Keratinocyte (primary cell): Measurements from ENCODE around the gene GNAT3. TPM values are rescaled to one million over a fixed set of nuclear protein-coding genes. Genes with fewer than 3 reads are reported as not detected.

ENCODE experiments used
- DNase-seq: peaks from one replicate; pipeline ENCODE4 v3.0.0-alpha.2; 2011; ENCODE audit warnings: low read depth, missing footprints, low spot score
- FAIRE-seq: peaks from 2 replicates; lab custom pipeline; 2011; peaks lifted over from hg19 to GRCh38; lab: Jason Lieb, UNC
- H2AFZ ChIP-seq: 2 replicates; pipeline ENCODE4 v1.6.0; 2012; ENCODE audit warnings: low read length, control low read depth, inconsistent platforms; ENCODE audit not compliant: control insufficient read depth
- H3K27ac ChIP-seq: 2 replicates; pipeline ENCODE4 v1.5.1; 2011; ENCODE audit warnings: low read length; ENCODE audit not compliant: control insufficient read depth, insufficient read depth
- H3K27me3 ChIP-seq: 3 replicates; pipeline ENCODE4 v1.6.0; 2011; ENCODE audit warnings: low read length; ENCODE audit not compliant: control insufficient read depth, insufficient read depth; ENCODE audit errors: extremely low read depth
- H3K36me3 ChIP-seq, 2 experiments: 2 replicates in 1 of 2; 3 replicates in 1 of 2; pipeline ENCODE4 v1.5.1; 2011; ENCODE audit warnings: low read length in 2 of 2, mild to moderate bottlenecking in 1 of 2; ENCODE audit not compliant: control insufficient read depth in 2 of 2, insufficient read depth in 2 of 2; ENCODE audit errors: extremely low read depth in 1 of 2
- H3K4me1 ChIP-seq: 3 replicates; pipeline ENCODE4 v1.5.1; 2011; ENCODE audit warnings: low read length; ENCODE audit not compliant: control insufficient read depth, insufficient read depth; ENCODE audit errors: extremely low read depth
- H3K4me2 ChIP-seq: 3 replicates; pipeline ENCODE4 v1.6.0; 2011; ENCODE audit warnings: low read depth, low read length; ENCODE audit not compliant: control insufficient read depth, insufficient read depth; ENCODE audit errors: extremely low read depth
- H3K4me3 ChIP-seq, 3 experiments: fragments of 200-600 bp in 1 of 3; sonication (generic) in 1 of 3; 2 replicates in 2 of 3; 3 replicates in 1 of 3; pipeline ENCODE4 v1.5.1; 2011 to 2016; ENCODE audit warnings: low read length in 3 of 3, mild to moderate bottlenecking in 3 of 3, control low read depth in 2 of 3, inconsistent platforms in 1 of 3, low read depth in 1 of 3, mixed read lengths in 1 of 3, mixed run types in 1 of 3, moderate library complexity in 1 of 3; ENCODE audit not compliant: control insufficient read depth in 2 of 3, insufficient read depth in 2 of 3; ENCODE audit errors: extremely low read depth in 1 of 3
- H3K79me2 ChIP-seq: 2 replicates; pipeline ENCODE4 v1.6.0; 2012; ENCODE audit warnings: low read length; ENCODE audit not compliant: control insufficient read depth, insufficient read depth
- H3K9ac ChIP-seq: 3 replicates; pipeline ENCODE4 v1.6.0; 2011; ENCODE audit warnings: low read length; ENCODE audit not compliant: control insufficient read depth, insufficient read depth; ENCODE audit errors: extremely low read depth
- H3K9me1 ChIP-seq: 3 replicates; pipeline ENCODE4 v1.6.0; 2011; ENCODE audit warnings: low read length; ENCODE audit not compliant: control insufficient read depth, insufficient read depth; ENCODE audit errors: extremely low read depth
- H3K9me3 ChIP-seq: 2 replicates; pipeline ENCODE4 v1.5.1; 2012; ENCODE audit warnings: low read depth, low read length; ENCODE audit not compliant: control insufficient read depth
- H4K20me1 ChIP-seq: 3 replicates; pipeline ENCODE4 v1.6.0; 2011; ENCODE audit warnings: low read length; ENCODE audit not compliant: control insufficient read depth, insufficient read depth; ENCODE audit errors: extremely low read depth
- CTCF ChIP-seq, 3 experiments: IDR thresholded peaks in 1 of 3; conservative IDR thresholded peaks in 1 of 3; optimal IDR thresholded peaks in 1 of 3; 2 replicates in 2 of 3; 3 replicates in 1 of 3; pipeline versions ENCODE3 to v1.5.1; 2011; ENCODE audit warnings: low read length in 3 of 3, mild to moderate bottlenecking in 3 of 3, moderate library complexity in 2 of 3, control low read depth in 1 of 3, inconsistent platforms in 1 of 3; ENCODE audit not compliant: insufficient read depth in 2 of 3; ENCODE audit errors: extremely low read depth in 1 of 3
- EZH2 ChIP-seq: IDR thresholded peaks from one replicate; pipeline ENCODE4 v1.6.1; 2012; ENCODE audit warnings: inconsistent platforms, mild to moderate bottlenecking, low read length, moderate library complexity
- dilution Hi-C: fragments of 300-500 bp; cut with MboI; formaldehyde crosslinking; loops from one replicate; pipeline ENCODE4 v1.7.0; 2020; ENCODE audit warnings: low sequenced_read_pairs; ENCODE audit not compliant: extremely low pct_ligation_motif_present
- polyA plus RNA-seq, 5 experiments: library from polyadenylated mRNA; depleted of rRNA in 3 of 5; stranded (reverse) in 3 of 5; stranded (forward) in 1 of 5; unstranded in 1 of 5; fragments of >200 nt; gene quantifications; 1 replicate in 1 of 5; 2 replicates in 3 of 5; 3 replicates in 1 of 5; pipeline versions ENCODE4 v1.2.1 to v1.2.3, GENCODE V29; 2011 to 2012; ENCODE audit warnings: missing spikeins in 2 of 5, low read depth in 1 of 5, low replicate concordance in 1 of 5

The GNAT3 gene
- polyA plus RNA-seq, 1 donor (not counting 4 experiments of a cell fraction or from before 2014, with no cell fraction given), result not detected

- Histone ChIP-seq H3K4me3 (no peak overlapping the region), H3K36me3 (no peaks in the 10 kb centered on the region), H3K27me3 (no peaks in the 10 kb centered on the region), H2AFZ (no peak overlapping the region), H3K4me1 (peaks cover 8% of the 10 kb centered on the region), H3K9me3 (no peaks in the 10 kb centered on the region), H3K4me2 (no peak overlapping the region), H3K9me1 (no peaks in the 10 kb centered on the region), H3K79me2 (no peaks in the 10 kb centered on the region), H4K20me1 (no peaks in the 10 kb centered on the region), H3K27ac (no peak overlapping the region), H3K9ac (no peak overlapping the region)
- DNase-seq (no peak), FAIRE-seq (no peak)
- dilution Hi-C loops, result no loop called here
- no peak for TF ChIP-seq CTCF (optimal IDR thresholded peaks at IDR 0.05 in 1 of 3, IDR thresholded peaks at IDR 0.05 in 1 of 3, conservative IDR thresholded peaks at IDR 0.05 in 1 of 3; ENCODE audit: extremely low read depth in 1 of 3, insufficient read depth in 2 of 3, low read length in 3 of 3)
- no peak for TF ChIP-seq EZH2
Measured at GRCh38 chr7:80488406-80488805, 23.5 kb downstream of the GNAT3 start.

- dilution Hi-C loops, result no loop called here
- H3K4me3 ChIP-seq, result no peak overlapping the region
- peaks cover 32% of the 10 kb centered on the region for H3K4me1 ChIP-seq
- no peak for DNase-seq
- H3K27me3 ChIP-seq, result no peaks in the 10 kb centered on the region
- no peak for FAIRE-seq
- H3K36me3 ChIP-seq, result no peaks in the 10 kb centered on the region
- H3K79me2 ChIP-seq, result no peaks in the 10 kb centered on the region
- no peak overlapping the region for H3K9ac ChIP-seq
- no peaks in the 10 kb centered on the region for H4K20me1 ChIP-seq
- H2AFZ ChIP-seq, result no peak overlapping the region
- no peak for TF ChIP-seq EZH2
- H3K4me2 ChIP-seq, result no peak overlapping the region
- H3K9me3 ChIP-seq, result no peaks in the 10 kb centered on the region
- no peak overlapping the region for H3K27ac ChIP-seq
- no peaks in the 10 kb centered on the region for H3K9me1 ChIP-seq
Measured at GRCh38 chr7:80485721-80486120, 26.1 kb downstream of the GNAT3 start.

GRCh38 chr7:80482950-80483349 lies 28.9 kb downstream of the GNAT3 start:
- no peak for DNase-seq
- H3K4me2 ChIP-seq, result peak overlapping the region; percentile 46

More at GRCh38 chr7:80482950-80483349, 28.9 kb downstream of the GNAT3 start:
- FAIRE-seq, result peak; percentile 94
- H2AFZ ChIP-seq, result no peak overlapping the region
- dilution Hi-C loops, result no loop called here
- H3K4me1 ChIP-seq, result peaks cover 48% of the 10 kb centered on the region
- no peaks in the 10 kb centered on the region for H3K9me3 ChIP-seq
- no peaks in the 10 kb centered on the region for H3K27me3 ChIP-seq
- no peak overlapping the region for H3K4me3 ChIP-seq
- H3K9me1 ChIP-seq, result no peaks in the 10 kb centered on the region
- no peaks in the 10 kb centered on the region for H3K36me3 ChIP-seq
- H4K20me1 ChIP-seq, result no peaks in the 10 kb centered on the region
- TF ChIP-seq EZH2, result no peak
- TF ChIP-seq CTCF (optimal IDR thresholded peaks at IDR 0.05 in 1 of 3, IDR thresholded peaks at IDR 0.05 in 1 of 3, conservative IDR thresholded peaks at IDR 0.05 in 1 of 3; ENCODE audit: extremely low read depth in 1 of 3, insufficient read depth in 2 of 3, low read length in 3 of 3), result no peak
- H3K27ac ChIP-seq, result peak overlapping the region; percentile 46
- no peak overlapping the region for H3K9ac ChIP-seq
- no peaks in the 10 kb centered on the region for H3K79me2 ChIP-seq
